Hepatocyte (in vitro differentiated cells): ENCODE data around the gene SPPL2C. TPM values are rescaled to one million over a fixed set of nuclear protein-coding genes. Genes with fewer than 3 reads are reported as not detected.

Experiments used
- DNase-seq: peaks from one replicate; pipeline ENCODE4 v3.0.0-alpha.2; 2016; ENCODE audit warnings: low spot score
- H2AFZ ChIP-seq: fragments of 200-600 bp; sonication (generic); 2 replicates; pipeline ENCODE4 v1.6.0; 2016; ENCODE audit warnings: antibody characterized with exemption, mild to moderate bottlenecking
- H3K27ac ChIP-seq: fragments of 200-600 bp; sonication (generic); 2 replicates; pipeline ENCODE4 v1.5.1; 2016; ENCODE audit warnings: mild to moderate bottlenecking
- H3K27me3 ChIP-seq: fragments of 200-600 bp; sonication (generic); 2 replicates; pipeline ENCODE4 v1.6.1; 2016
- H3K36me3 ChIP-seq: fragments of 200-600 bp; sonication (generic); replicated peaks from 2 replicates; pipeline ENCODE4 v1.5.1; 2016; ENCODE audit warnings: low read depth; ENCODE audit not compliant: insufficient read depth
- H3K4me1 ChIP-seq: fragments of 200-600 bp; sonication (generic); 2 replicates; pipeline ENCODE4 v1.5.1; 2016; ENCODE audit warnings: mild to moderate bottlenecking, moderate library complexity; ENCODE audit not compliant: insufficient read depth
- H3K4me2 ChIP-seq: fragments of 200-600 bp; sonication (generic); 2 replicates; pipeline ENCODE4 v1.6.0; 2016
- H3K4me3 ChIP-seq: fragments of 200-600 bp; sonication (generic); 2 replicates; pipeline ENCODE4 v1.5.1; 2016; ENCODE audit warnings: mild to moderate bottlenecking
- H3K79me2 ChIP-seq: fragments of 200-600 bp; sonication (generic); 2 replicates; pipeline ENCODE4 v1.6.0; 2017; ENCODE audit warnings: mild to moderate bottlenecking
- H3K9me2 ChIP-seq: fragments of 200-600 bp; sonication (generic); replicated peaks from 2 replicates; pipeline ENCODE4 v1.6.0; 2017; ENCODE audit warnings: mild to moderate bottlenecking; ENCODE audit not compliant: insufficient read depth
- H3K9me3 ChIP-seq: fragments of 200-600 bp; sonication (generic); 2 replicates; pipeline ENCODE4 v1.5.1; 2016; ENCODE audit warnings: low read depth, mild to moderate bottlenecking
- H4K20me1 ChIP-seq: fragments of 200-600 bp; sonication (generic); 2 replicates; pipeline ENCODE4 v1.6.0; 2016; ENCODE audit warnings: mild to moderate bottlenecking; ENCODE audit not compliant: insufficient read depth, poor library complexity, severe bottlenecking
- EZH2 ChIP-seq: fragments of 200-600 bp; sonication (generic); IDR thresholded peaks from 2 replicates; pipeline ENCODE4 v1.6.1; 2016; ENCODE audit warnings: antibody characterized with exemption, mild to moderate bottlenecking, borderline replicate concordance
- EZH2phosphoT487 ChIP-seq: fragments of 200-600 bp; sonication (generic); IDR thresholded peaks from one replicate; pipeline ENCODE4 v1.6.1; 2018; ENCODE audit warnings: antibody characterized with exemption, mild to moderate bottlenecking, low read depth, moderate library complexity; ENCODE audit not compliant: unreplicated experiment, severe bottlenecking
- WGBS: methylation state at CpG from one replicate; pipeline ENCODE4 v1.1.6; 2016; ENCODE audit warnings: low lambda C conversion rate; ENCODE audit errors: missing lambda C conversion rate; 5-methylcytosine and 5-hydroxymethylcytosine counted together
- polyA plus RNA-seq: library from polyadenylated mRNA; unstranded; fragments of >200 nt; fragmentation: Nextera tagmentation; extraction: Ambion mirVana; gene quantifications from 2 replicates; pipeline ENCODE4 v1.2.1, GENCODE V29; 2016
- total RNA-seq: library from RNA; depleted of rRNA; stranded (reverse); fragments of >200 nt; gene quantifications from 2 replicates; pipeline ENCODE4 v1.2.3, GENCODE V29; 2014
- TF ChIP-seq, protein P1 (sequence below): fragments of 200-600 bp; sonication (generic); IDR thresholded peaks from 2 replicates; pipeline ENCODE4 v1.5.1; 2016; ENCODE audit warnings: antibody characterized with exemption, mild to moderate bottlenecking; ENCODE audit not compliant: poor library complexity

SPPL2C gene, protein sequence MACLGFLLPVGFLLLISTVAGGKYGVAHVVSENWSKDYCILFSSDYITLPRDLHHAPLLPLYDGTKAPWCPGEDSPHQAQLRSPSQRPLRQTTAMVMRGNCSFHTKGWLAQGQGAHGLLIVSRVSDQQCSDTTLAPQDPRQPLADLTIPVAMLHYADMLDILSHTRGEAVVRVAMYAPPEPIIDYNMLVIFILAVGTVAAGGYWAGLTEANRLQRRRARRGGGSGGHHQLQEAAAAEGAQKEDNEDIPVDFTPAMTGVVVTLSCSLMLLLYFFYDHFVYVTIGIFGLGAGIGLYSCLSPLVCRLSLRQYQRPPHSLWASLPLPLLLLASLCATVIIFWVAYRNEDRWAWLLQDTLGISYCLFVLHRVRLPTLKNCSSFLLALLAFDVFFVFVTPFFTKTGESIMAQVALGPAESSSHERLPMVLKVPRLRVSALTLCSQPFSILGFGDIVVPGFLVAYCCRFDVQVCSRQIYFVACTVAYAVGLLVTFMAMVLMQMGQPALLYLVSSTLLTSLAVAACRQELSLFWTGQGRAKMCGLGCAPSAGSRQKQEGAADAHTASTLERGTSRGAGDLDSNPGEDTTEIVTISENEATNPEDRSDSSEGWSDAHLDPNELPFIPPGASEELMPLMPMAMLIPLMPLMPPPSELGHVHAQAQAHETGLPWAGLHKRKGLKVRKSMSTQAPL
- total RNA-seq, result not detected in 2 replicates
- polyA plus RNA-seq, result not detected in 2 replicates

DNA sequence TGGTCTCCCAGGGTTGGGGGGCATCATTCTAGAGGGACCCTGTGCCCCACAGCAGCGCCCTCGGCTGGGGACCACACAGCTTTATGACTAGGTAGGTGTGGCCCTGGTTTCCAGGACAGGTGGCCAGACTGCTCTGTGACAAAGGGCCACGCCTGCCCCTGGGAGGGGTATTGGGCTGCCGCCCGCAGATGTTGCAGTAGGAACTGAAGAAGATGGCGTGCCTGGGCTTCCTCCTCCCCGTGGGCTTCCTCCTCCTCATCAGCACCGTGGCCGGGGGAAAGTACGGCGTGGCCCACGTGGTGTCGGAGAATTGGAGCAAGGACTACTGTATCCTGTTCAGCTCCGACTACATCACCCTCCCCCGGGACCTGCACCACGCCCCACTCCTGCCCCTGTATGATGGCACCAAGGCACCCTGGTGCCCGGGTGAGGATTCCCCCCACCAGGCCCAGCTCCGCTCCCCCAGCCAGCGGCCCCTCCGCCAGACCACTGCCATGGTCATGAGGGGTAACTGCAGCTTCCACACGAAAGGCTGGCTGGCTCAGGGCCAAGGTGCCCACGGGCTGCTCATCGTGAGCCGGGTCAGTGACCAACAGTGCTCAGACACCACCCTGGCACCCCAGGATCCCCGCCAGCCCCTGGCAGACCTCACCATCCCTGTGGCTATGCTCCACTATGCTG is at the start of gene SPPL2C:
Gene SPPL2C (plus strand): TSS at position 187 of the 681 bp plus-strand sequence. CDS start 26 bp downstream, at position 213.
- H3K9me2 ChIP-seq, result no peaks in the 10 kb centered on the region
- H2AFZ ChIP-seq, result no peak within 1 kb of the TSS

DNA sequence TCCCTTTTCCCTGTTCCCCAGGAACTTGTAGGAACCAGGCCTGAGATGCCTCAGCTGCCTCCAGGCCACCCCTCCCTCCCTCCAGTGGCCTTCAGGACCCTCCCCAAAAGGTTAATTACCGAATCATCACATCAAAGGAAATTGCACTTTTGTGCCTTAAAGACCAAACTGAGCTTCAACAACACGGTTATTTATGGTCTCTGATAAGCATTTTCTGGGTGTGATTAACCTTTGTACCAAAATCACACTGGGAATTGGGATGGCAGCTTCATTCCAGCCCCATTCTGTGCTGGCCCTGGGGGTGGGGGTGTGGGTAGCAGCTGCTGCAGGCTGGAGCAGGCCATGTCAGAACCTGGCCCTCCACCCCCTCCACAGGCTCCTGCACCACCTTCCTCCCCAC is 43.9 kb upstream of the SPPL2C start:
- WGBS, result 35% methylated on average over 2 of the region's 2 CpGs
- H3K4me3 ChIP-seq, result no peak overlapping the region

More for the DNA sequence above, at the start of gene SPPL2C:
- DNase-seq, result no peak
- Histone ChIP-seq H4K20me1 (no peaks in the 10 kb centered on the region), H3K27me3 (no peaks in the 10 kb centered on the region), H3K36me3 (no peaks in the 10 kb centered on the region), H3K9me3 (no peaks in the 10 kb centered on the region), H3K4me1 (no peaks in the 10 kb centered on the region), H3K27ac (no peak within 1 kb of the TSS), H3K4me3 (no peak within 1 kb of the TSS), H3K4me2 (no peak within 1 kb of the TSS), H3K79me2 (no peaks in the 10 kb centered on the region)
- no peak for TF ChIP-seq EZH2
- TF ChIP-seq EZH2phosphoT487, result no peak
- TF ChIP-seq, protein P1, sequence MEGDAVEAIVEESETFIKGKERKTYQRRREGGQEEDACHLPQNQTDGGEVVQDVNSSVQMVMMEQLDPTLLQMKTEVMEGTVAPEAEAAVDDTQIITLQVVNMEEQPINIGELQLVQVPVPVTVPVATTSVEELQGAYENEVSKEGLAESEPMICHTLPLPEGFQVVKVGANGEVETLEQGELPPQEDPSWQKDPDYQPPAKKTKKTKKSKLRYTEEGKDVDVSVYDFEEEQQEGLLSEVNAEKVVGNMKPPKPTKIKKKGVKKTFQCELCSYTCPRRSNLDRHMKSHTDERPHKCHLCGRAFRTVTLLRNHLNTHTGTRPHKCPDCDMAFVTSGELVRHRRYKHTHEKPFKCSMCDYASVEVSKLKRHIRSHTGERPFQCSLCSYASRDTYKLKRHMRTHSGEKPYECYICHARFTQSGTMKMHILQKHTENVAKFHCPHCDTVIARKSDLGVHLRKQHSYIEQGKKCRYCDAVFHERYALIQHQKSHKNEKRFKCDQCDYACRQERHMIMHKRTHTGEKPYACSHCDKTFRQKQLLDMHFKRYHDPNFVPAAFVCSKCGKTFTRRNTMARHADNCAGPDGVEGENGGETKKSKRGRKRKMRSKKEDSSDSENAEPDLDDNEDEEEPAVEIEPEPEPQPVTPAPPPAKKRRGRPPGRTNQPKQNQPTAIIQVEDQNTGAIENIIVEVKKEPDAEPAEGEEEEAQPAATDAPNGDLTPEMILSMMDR, result no peak
- 92% methylated on average over 22 of the region's 25 CpGs for WGBS

DNA sequence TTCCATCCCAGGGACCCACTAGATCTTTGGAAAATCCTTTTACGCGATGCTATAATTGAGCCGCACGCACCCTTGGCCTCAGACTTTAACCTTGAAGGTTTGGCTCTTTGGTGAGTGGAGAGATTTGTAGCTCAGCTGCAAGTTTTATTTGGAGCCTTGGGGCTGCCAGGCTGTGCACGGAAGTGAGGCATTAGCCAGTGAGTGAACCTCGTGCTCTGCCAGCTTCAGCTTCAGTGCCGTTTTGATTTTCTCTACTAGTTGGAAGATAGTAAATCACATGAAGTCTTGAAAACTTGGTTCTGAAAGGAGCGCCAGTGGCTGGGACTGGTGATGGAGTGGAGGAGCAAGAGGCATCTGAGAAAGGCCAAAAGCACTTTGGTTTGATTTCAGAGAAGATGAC is 43.3 kb upstream of the SPPL2C start:
- H3K27me3 ChIP-seq, result peaks cover 11% of the 10 kb centered on the region
- H2AFZ ChIP-seq, result no peak overlapping the region
- DNase-seq, result no peak
- TF ChIP-seq EZH2phosphoT487 (no peak), EZH2 (no peak)
- TF ChIP-seq, protein P1, result no peak
- no peaks in the 10 kb centered on the region for H3K9me3 ChIP-seq
- no peaks in the 10 kb centered on the region for H3K79me2 ChIP-seq
- H3K36me3 ChIP-seq, result no peaks in the 10 kb centered on the region
- no peaks in the 10 kb centered on the region for H4K20me1 ChIP-seq
- H3K4me2 ChIP-seq, result no peak overlapping the region
- WGBS, result 79% methylated on average over 8 of the region's 8 CpGs
- H3K9me2 ChIP-seq, result no peaks in the 10 kb centered on the region
- H3K4me3 ChIP-seq, result no peak overlapping the region
- H3K27ac ChIP-seq, result no peak overlapping the region
- no peaks in the 10 kb centered on the region for H3K4me1 ChIP-seq

More for the DNA sequence above, 43.9 kb upstream of the SPPL2C start:
- no peaks in the 10 kb centered on the region for H3K9me2 ChIP-seq
- H2AFZ ChIP-seq, result no peak overlapping the region
- no peaks in the 10 kb centered on the region for H3K4me1 ChIP-seq
- no peaks in the 10 kb centered on the region for H3K9me3 ChIP-seq
- no peaks in the 10 kb centered on the region for H3K36me3 ChIP-seq
- DNase-seq, result no peak
- H4K20me1 ChIP-seq, result no peaks in the 10 kb centered on the region
- TF ChIP-seq EZH2phosphoT487 (no peak), EZH2 (no peak)
- no peak overlapping the region for H3K4me2 ChIP-seq
- peaks cover 14% of the 10 kb centered on the region for H3K27me3 ChIP-seq
- H3K27ac ChIP-seq, result no peak overlapping the region
- H3K79me2 ChIP-seq, result no peaks in the 10 kb centered on the region
